ENCODE measurements around the gene CDK4. TPM values are rescaled to one million over a fixed set of nuclear protein-coding genes. Genes with fewer than 3 reads are reported as not detected.

The CDK4 gene
- total and polyA plus RNA-seq, 2 of the 4 experiments (the other 2 are of a cell fraction): 261 to 297 TPM

GRCh38 chr12:57739387-57739786, 12.7 kb downstream of the CDK4 start:
- Histone ChIP-seq H2BK15ac (ENCODE audit: low read depth, low read length) (no peak overlapping the region), H3K56ac (ENCODE audit: extremely low read depth, insufficient read depth, low read length) (no peak overlapping the region), H3K4me2 (ENCODE audit: low read depth, low read length) (no peak overlapping the region), H2BK120ac (ENCODE audit: low read depth, low read length) (no peak overlapping the region), H3K4me1 (ENCODE audit: control insufficient read depth, insufficient read depth, low read length) (0 out of 2 replicates have a peak, but pooled peaks cover 3% of the 10 kb centered on the region), H3K14ac (replicated peaks; ENCODE audit: low read depth, low read length) (no peak overlapping the region), H3K4ac (ENCODE audit: low read depth, low read length) (no peak overlapping the region), H3K9me3 (ENCODE audit: control insufficient read depth, insufficient read depth, low read length) (peaks cover 2% of the 10 kb centered on the region; the same call in 1 of the 2 replicates), H4K20me1 (ENCODE audit: insufficient read depth, low read length) (0 out of 2 replicates have a peak, but pooled peaks cover 3% of the 10 kb centered on the region), H3K9me1 (ENCODE audit: insufficient read depth, low read length) (no peaks in the 10 kb centered on the region), H4K5ac (ENCODE audit: low read depth, low read length) (no peak overlapping the region), H4K8ac (ENCODE audit: low read depth in 2 of 2, low read length in 2 of 2) (no peak overlapping the region), H3K23ac (ENCODE audit: low read depth, low read length) (0 out of 2 replicates have a peak overlapping the region, but pooled peaks have one; percentile 1), H3K27me3 (ENCODE audit: control insufficient read depth, insufficient read depth, low read length) (peaks cover 74% of the 10 kb centered on the region), H2BK20ac (ENCODE audit: low read depth, low read length) (no peak overlapping the region), H3K18ac (ENCODE audit: low read depth, low read length) (no peak overlapping the region), H3K4me3 (ENCODE audit: insufficient read depth, low read depth, low read length) (no peak overlapping the region), H3K27ac (ENCODE audit: insufficient read depth, low read length) (no peak overlapping the region), H2BK5ac (ENCODE audit: low read depth, low read length, poor library complexity, severe bottlenecking) (no peak overlapping the region), H2AFZ (replicated peaks; ENCODE audit: low read length, poor library complexity) (no peak overlapping the region), H2AK5ac (ENCODE audit: low read depth, low read length) (no peak overlapping the region), H3K9ac (ENCODE audit: low read depth, low read length) (no peak overlapping the region), H3K79me1 (ENCODE audit: low read depth in 1 of 2, low read length in 2 of 2) (peaks cover 0 to 2% of the 10 kb centered on the region in 2 experiments; a peak in 1 of 4 replicates), H2AK9ac (replicated peaks; ENCODE audit: low read depth, low read length, poor library complexity) (peak overlapping the region; percentile 55), H3K36me3 (ENCODE audit: control insufficient read depth, insufficient read depth, low read length) (no peaks in the 10 kb centered on the region), H4K91ac (ENCODE audit: insufficient read depth, low read depth, low read length) (no peak overlapping the region)
- WGBS, 2 experiments (ENCODE audit: extremely low coverage in 2 of 2, insufficient read length in 1 of 2): no CpG with 5 or more reads among the region's 7 CpGs
- dilution Hi-C loops (cut with HindIII; ENCODE audit: low sequenced_read_pairs, unreplicated experiment) (no loop called here), in situ Hi-C loops (cut with MboI; ENCODE audit: low sequenced_read_pairs) (loop anchor here (10.0 kb wide), 1 partner anchor 155 kb away; no protein-coding TSS in a partner anchor), intact Hi-C loops (cut with micrococcal nuclease) (loop anchor here (5.0 kb wide), 1 partner anchor 157 kb away; no protein-coding TSS in a partner anchor)
- ATAC-seq (ENCODE audit: low read depth) (no peak), DNase-seq (no peak)
- BruUV-seq (replicated peaks): no TSS peak
- ChIA-PET CTCF (no interaction called here), POLR2A (ENCODE audit: unreplicated experiment) (no interaction called here)
- TF ChIP-seq CHD1 (IDR thresholded peaks at IDR 0.05; ENCODE audit: low read depth, low read length): no peak
- no peak for TF ChIP-seq CTCF (conservative IDR thresholded peaks at IDR 0.05; ENCODE audit: low read depth, low read length)
- no peak for TF ChIP-seq MAFK (IDR thresholded peaks at IDR 0.05; ENCODE audit: low read depth, low read length)
- TF ChIP-seq BHLHE40 (IDR thresholded peaks at IDR 0.05; ENCODE audit: low read depth, low read length): no peak
- no peak for TF ChIP-seq CEBPB (IDR thresholded peaks at IDR 0.05; ENCODE audit: low read depth, low read length)
- no peak for TF ChIP-seq FOS (IDR thresholded peaks at IDR 0.05; ENCODE audit: low read depth, low read length)
- no peak for TF ChIP-seq ELK1 (IDR thresholded peaks at IDR 0.05; ENCODE audit: borderline replicate concordance, low read depth, low read length)
- no peak for TF ChIP-seq POLR2A (IDR thresholded peaks at IDR 0.05; ENCODE audit: low read depth, low read length)
- no peak for TF ChIP-seq RAD21 (IDR thresholded peaks at IDR 0.05; ENCODE audit: low read length)
- no peak for TF ChIP-seq USF2 (IDR thresholded peaks at IDR 0.05; ENCODE audit: low read depth, low read length)
- no peak for TF ChIP-seq MAZ (IDR thresholded peaks at IDR 0.05; ENCODE audit: borderline replicate concordance, low read depth, low read length)
- no peak for TF ChIP-seq MXI1 (IDR thresholded peaks at IDR 0.05; ENCODE audit: borderline replicate concordance, low read depth, low read length)
- TF ChIP-seq NFE2L2 (IDR thresholded peaks at IDR 0.05; ENCODE audit: low read depth, low read length): no peak
- TF ChIP-seq SMC3 (IDR thresholded peaks at IDR 0.05; ENCODE audit: low read depth, low read length): no peak
- TF ChIP-seq RFX5 (IDR thresholded peaks at IDR 0.05; ENCODE audit: low read depth, low read length): no peak
- no peak for TF ChIP-seq RCOR1 (IDR thresholded peaks at IDR 0.05; ENCODE audit: insufficient replicate concordance, low read length)

Data from IMR-90 (cell line).